HEK293 (cell line): ENCODE results near the gene ACSBG1.

Experiments
- CTCF ChIA-PET: fragments of 350-600 bp; formaldehyde crosslinking; extraction: SDS; loops from one replicate; lab custom pipeline; 2021; ENCODE audit warnings: antibody characterized with exemption; lab: Yijun Ruan, JAX
- POLR2A ChIA-PET: fragments of 300-600 bp; formaldehyde crosslinking; extraction: SDS; loops from one replicate; lab custom pipeline; 2020; ENCODE audit warnings: antibody characterized with exemption, inconsistent platforms; lab: Yijun Ruan, JAX
- H3K27ac ChIP-seq: fragments of 200-500 bp; sonication (Bioruptor generic); 2 replicates; pipeline ENCODE4 v1.5.1; 2014; ENCODE audit warnings: low read depth, low read length, control low read depth, inconsistent platforms; ENCODE audit errors: extremely low read depth
- H3K36me3 ChIP-seq, 2 experiments: fragments of 200-500 bp in 1 of 2; sonication (Bioruptor generic) in 1 of 2; 1 replicate in 1 of 2; 2 replicates in 1 of 2; pipeline ENCODE4 v1.5.1; 2014 to 2017; ENCODE audit warnings: inconsistent platforms in 2 of 2, low read length in 2 of 2; ENCODE audit not compliant: control insufficient read depth in 2 of 2, insufficient read depth in 1 of 2
- H3K4me1 ChIP-seq: fragments of 200-500 bp; sonication (Bioruptor generic); 2 replicates; pipeline ENCODE4 v1.5.1; 2014; ENCODE audit warnings: mild to moderate bottlenecking, low read length, inconsistent platforms; ENCODE audit not compliant: control insufficient read depth, insufficient read depth
- H3K4me3 ChIP-seq: 2 replicates; pipeline ENCODE4 v1.5.1; 2011; ENCODE audit warnings: low read depth, mild to moderate bottlenecking, control low read depth, low read length, moderate library complexity
- H3K9me3 ChIP-seq: fragments of 200-500 bp; sonication (Bioruptor generic); 2 replicates; pipeline ENCODE4 v1.5.1; 2014; ENCODE audit warnings: low read depth, low read length, inconsistent platforms; ENCODE audit not compliant: control insufficient read depth, insufficient read depth
- IKZF3 ChIP-seq: fragments of 450-650 bp; IDR thresholded peaks from 2 replicates; pipeline ENCODE4 v1.5.0; 2018; ENCODE audit warnings: missing biosample characterization, mild to moderate bottlenecking, missing genetic modification characterization, moderate library complexity
- KLF1 ChIP-seq: fragments of 450-650 bp; formaldehyde crosslinking; IDR thresholded peaks from 2 replicates; pipeline ENCODE4 v1.5.1; 2016; ENCODE audit warnings: missing biosample characterization, missing genetic modification characterization
- KLF7 ChIP-seq: fragments of 450-650 bp; formaldehyde crosslinking; IDR thresholded peaks from 2 replicates; pipeline ENCODE4 v1.5.1; 2016; ENCODE audit warnings: missing biosample characterization, missing genetic modification characterization, borderline replicate concordance
- YY2 ChIP-seq: fragments of 450-650 bp; formaldehyde crosslinking; IDR thresholded peaks from 2 replicates; pipeline ENCODE4 v1.5.1; 2016; ENCODE audit warnings: missing biosample characterization, missing genetic modification characterization
- ZNF10 ChIP-seq: fragments of 450-650 bp; formaldehyde crosslinking; IDR thresholded peaks from 2 replicates; pipeline ENCODE4 v1.5.1; 2017; ENCODE audit warnings: missing biosample characterization, missing genetic modification characterization
- ZNF169 ChIP-seq: fragments of 450-650 bp; formaldehyde crosslinking; IDR thresholded peaks from 2 replicates; pipeline ENCODE4 v1.5.1; 2016; ENCODE audit warnings: missing biosample characterization, missing genetic modification characterization
- ZNF223 ChIP-seq: fragments of 450-650 bp; formaldehyde crosslinking; IDR thresholded peaks from 2 replicates; pipeline ENCODE4 v1.5.1; 2016; ENCODE audit warnings: missing biosample characterization, missing genetic modification characterization
- ZNF266 ChIP-seq: fragments of 450-650 bp; formaldehyde crosslinking; IDR thresholded peaks from 2 replicates; pipeline ENCODE4 v1.5.1; 2016; ENCODE audit warnings: missing biosample characterization, missing genetic modification characterization, low read depth
- ZNF335 ChIP-seq: fragments of 450-650 bp; formaldehyde crosslinking; conservative IDR thresholded peaks from 2 replicates; pipeline ENCODE4 v1.5.1; 2016; ENCODE audit warnings: missing biosample characterization, missing genetic modification characterization
- ZNF571 ChIP-seq: fragments of 450-650 bp; formaldehyde crosslinking; IDR thresholded peaks from 2 replicates; pipeline ENCODE4 v1.5.0; 2017; ENCODE audit warnings: missing biosample characterization, missing genetic modification characterization
- ZNF623 ChIP-seq: fragments of 450-650 bp; formaldehyde crosslinking; IDR thresholded peaks from 2 replicates; pipeline ENCODE4 v1.5.1; 2016; ENCODE audit warnings: missing biosample characterization, missing genetic modification characterization
- ZNF677 ChIP-seq: fragments of 450-650 bp; IDR thresholded peaks from 2 replicates; pipeline ENCODE4 v1.5.0; 2018; ENCODE audit warnings: missing biosample characterization, mild to moderate bottlenecking, missing genetic modification characterization, moderate library complexity
- ZNF768 ChIP-seq: fragments of 450-650 bp; formaldehyde crosslinking; IDR thresholded peaks from 2 replicates; pipeline ENCODE4 v1.5.1; 2018; ENCODE audit warnings: missing biosample characterization, mild to moderate bottlenecking, missing genetic modification characterization
- TF ChIP-seq, protein P1 (sequence below): fragments of 450-650 bp; formaldehyde crosslinking; IDR thresholded peaks from 2 replicates; pipeline ENCODE4 v1.5.1; 2016; ENCODE audit warnings: missing biosample characterization, missing genetic modification characterization
- TF ChIP-seq, protein P2 (sequence below): fragments of 450-650 bp; formaldehyde crosslinking; IDR thresholded peaks from 2 replicates; pipeline ENCODE4 v1.5.1; 2016; ENCODE audit warnings: missing biosample characterization, missing genetic modification characterization
- TF ChIP-seq, protein P3 (sequence below): fragments of 450-650 bp; formaldehyde crosslinking; IDR thresholded peaks from 2 replicates; pipeline ENCODE4 v1.5.1; 2016; ENCODE audit warnings: missing biosample characterization, missing genetic modification characterization
- TF ChIP-seq, protein P4 (sequence below): fragments of 450-650 bp; formaldehyde crosslinking; IDR thresholded peaks from 2 replicates; pipeline ENCODE4 v1.5.1; 2016; ENCODE audit warnings: missing biosample characterization, missing genetic modification characterization
- TF ChIP-seq, protein P5 (sequence below): fragments of 450-650 bp; formaldehyde crosslinking; IDR thresholded peaks from 2 replicates; pipeline ENCODE4 v1.5.1; 2017; ENCODE audit warnings: missing biosample characterization, missing genetic modification characterization

ACSBG1 gene

DNA sequence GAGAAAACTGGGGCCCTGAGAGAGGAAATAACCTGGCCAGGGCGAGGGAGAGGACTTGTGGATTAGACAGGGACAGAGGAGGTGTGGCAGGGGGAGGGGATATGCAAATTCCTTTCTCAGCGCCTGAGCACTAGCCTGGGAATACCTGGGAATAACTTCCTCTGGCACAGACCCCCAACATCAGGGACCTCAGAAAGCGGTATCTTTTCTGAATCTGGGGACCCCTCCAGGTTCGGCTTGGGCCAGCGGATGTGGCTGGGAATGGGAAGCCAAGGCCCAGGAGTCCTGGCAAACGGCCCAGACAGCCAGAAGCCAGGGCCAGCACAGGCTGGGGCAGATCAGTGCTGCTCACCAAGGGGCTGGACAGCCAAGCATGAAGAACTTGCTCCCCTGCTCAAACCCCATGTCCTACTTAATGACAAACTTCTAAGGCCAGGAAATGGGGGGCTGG lies 9.2 kb upstream of the ACSBG1 start:
- ChIA-PET POLR2A (no interaction called here), CTCF (interaction anchor here (0.9 to 10.5 kb wide), 8 partner anchors 19 to 284 kb away, joined by 3 to 234 read pairs (median 22); partner anchors contain the start of genes CIB2 and IDH3A)
- TF ChIP-seq YY2 (tag by site-specific recombination) (no peak), ZNF223 (tag by site-specific recombination) (no peak), KLF7 (tag by site-specific recombination) (no peak), KLF1 (no peak), ZNF677 (tag by site-specific recombination) (no peak), IKZF3 (tag by site-specific recombination) (peak; percentile 65; the same call in 1 of the 2 replicates), ZNF571 (no peak), ZNF335 (tag by site-specific recombination) (0 out of 2 replicates have a peak, but pooled peaks have one; percentile 51), ZNF169 (tag by site-specific recombination) (no peak)
- TF ChIP-seq, protein P1, sequence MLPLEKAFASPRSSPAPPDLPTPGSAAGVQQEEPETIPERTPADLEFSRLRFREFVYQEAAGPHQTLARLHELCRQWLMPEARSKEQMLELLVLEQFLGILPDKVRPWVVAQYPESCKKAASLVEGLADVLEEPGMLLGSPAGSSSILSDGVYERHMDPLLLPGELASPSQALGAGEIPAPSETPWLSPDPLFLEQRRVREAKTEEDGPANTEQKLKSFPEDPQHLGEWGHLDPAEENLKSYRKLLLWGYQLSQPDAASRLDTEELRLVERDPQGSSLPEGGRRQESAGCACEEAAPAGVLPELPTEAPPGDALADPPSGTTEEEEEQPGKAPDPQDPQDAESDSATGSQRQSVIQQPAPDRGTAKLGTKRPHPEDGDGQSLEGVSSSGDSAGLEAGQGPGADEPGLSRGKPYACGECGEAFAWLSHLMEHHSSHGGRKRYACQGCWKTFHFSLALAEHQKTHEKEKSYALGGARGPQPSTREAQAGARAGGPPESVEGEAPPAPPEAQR (tag by site-specific recombination) = no peak
- TF ChIP-seq, protein P2, sequence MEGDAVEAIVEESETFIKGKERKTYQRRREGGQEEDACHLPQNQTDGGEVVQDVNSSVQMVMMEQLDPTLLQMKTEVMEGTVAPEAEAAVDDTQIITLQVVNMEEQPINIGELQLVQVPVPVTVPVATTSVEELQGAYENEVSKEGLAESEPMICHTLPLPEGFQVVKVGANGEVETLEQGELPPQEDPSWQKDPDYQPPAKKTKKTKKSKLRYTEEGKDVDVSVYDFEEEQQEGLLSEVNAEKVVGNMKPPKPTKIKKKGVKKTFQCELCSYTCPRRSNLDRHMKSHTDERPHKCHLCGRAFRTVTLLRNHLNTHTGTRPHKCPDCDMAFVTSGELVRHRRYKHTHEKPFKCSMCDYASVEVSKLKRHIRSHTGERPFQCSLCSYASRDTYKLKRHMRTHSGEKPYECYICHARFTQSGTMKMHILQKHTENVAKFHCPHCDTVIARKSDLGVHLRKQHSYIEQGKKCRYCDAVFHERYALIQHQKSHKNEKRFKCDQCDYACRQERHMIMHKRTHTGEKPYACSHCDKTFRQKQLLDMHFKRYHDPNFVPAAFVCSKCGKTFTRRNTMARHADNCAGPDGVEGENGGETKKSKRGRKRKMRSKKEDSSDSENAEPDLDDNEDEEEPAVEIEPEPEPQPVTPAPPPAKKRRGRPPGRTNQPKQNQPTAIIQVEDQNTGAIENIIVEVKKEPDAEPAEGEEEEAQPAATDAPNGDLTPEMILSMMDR (tag by site-specific recombination) = no peak
- TF ChIP-seq, protein P3, sequence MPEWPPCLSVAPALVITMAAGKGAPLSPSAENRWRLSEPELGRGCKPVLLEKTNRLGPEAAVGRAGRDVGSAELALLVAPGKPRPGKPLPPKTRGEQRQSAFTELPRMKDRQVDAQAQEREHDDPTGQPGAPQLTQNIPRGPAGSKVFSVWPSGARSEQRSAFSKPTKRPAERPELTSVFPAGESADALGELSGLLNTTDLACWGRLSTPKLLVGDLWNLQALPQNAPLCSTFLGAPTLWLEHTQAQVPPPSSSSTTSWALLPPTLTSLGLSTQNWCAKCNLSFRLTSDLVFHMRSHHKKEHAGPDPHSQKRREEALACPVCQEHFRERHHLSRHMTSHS (tag by site-specific recombination) = no peak
- TF ChIP-seq, all 188 proteins: peak for 2
- Histone ChIP-seq H3K9me3 (no peaks in the 10 kb centered on the region), H3K27ac (no peak overlapping the region), H3K36me3 (no peaks in the 10 kb centered on the region), H3K4me1 (no peaks in the 10 kb centered on the region), H3K4me3 (no peak overlapping the region)

DNA sequence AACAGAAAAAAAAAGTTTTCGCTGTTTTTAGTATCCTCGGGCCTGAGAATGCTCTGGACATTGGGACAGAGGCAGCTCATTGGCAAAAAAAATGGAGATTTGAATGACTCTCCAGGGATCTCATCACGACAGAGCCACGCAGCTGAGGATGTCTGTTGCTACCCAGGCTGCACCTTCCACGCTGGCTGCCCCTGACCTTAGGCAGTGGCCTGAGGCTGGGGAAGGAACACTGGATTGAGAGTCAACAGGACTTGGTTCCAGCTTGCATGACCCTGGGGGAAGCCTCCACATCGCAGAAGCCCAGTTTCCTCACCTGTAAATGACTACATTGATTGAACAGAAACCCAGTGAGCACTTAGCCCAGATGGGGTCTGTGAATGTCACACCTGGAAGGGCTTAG lies 8.7 kb upstream of the ACSBG1 start:
- no peaks in the 10 kb centered on the region for H3K9me3 ChIP-seq
- H3K27ac ChIP-seq = no peak overlapping the region
- ChIA-PET POLR2A (interaction anchor here (0.7 to 1.1 kb wide), 2 partner anchors 56 to 549 kb away, joined by 3 to 6 read pairs; partner anchors contain the start of gene SKIC8), CTCF (interaction anchor here (0.5 to 10.5 kb wide), 21 partner anchors 9 to 332 kb away, joined by 3 to 234 read pairs (median 6); partner anchors contain the start of genes ACSBG1 and CIB2)
- no peak overlapping the region for H3K4me3 ChIP-seq
- H3K4me1 ChIP-seq = no peaks in the 10 kb centered on the region
- TF ChIP-seq, protein P4, sequence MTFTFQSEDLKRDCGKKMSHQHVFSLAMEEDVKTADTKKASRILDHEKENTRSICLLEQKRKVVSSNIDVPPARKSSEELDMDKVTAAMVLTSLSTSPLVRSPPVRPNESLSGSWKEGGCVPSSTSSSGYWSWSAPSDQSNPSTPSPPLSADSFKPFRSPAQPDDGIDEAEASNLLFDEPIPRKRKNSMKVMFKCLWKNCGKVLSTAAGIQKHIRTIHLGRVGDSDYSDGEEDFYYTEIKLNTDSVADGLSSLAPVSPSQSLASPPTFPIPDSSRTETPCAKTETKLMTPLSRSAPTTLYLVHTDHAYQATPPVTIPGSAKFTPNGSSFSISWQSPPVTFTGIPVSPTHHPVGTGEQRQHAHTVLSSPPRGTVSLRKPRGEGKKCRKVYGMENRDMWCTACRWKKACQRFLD (tag by site-specific recombination) = no peak
- TF ChIP-seq ZNF10 (tag by site-specific recombination) (no peak), ZNF623 (tag by site-specific recombination) (no peak), ZNF266 (tag by site-specific recombination) (no peak), ZNF768 (no peak)
- TF ChIP-seq, protein P5, sequence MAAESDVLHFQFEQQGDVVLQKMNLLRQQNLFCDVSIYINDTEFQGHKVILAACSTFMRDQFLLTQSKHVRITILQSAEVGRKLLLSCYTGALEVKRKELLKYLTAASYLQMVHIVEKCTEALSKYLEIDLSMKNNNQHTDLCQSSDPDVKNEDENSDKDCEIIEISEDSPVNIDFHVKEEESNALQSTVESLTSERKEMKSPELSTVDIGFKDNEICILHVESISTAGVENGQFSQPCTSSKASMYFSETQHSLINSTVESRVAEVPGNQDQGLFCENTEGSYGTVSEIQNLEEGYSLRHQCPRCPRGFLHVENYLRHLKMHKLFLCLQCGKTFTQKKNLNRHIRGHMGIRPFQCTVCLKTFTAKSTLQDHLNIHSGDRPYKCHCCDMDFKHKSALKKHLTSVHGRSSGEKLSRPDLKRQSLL = no peak
- TF ChIP-seq, all 188 proteins: peak for 0
- H3K36me3 ChIP-seq = no peaks in the 10 kb centered on the region
